AG04450 (cell line): ENCODE results near the gene DBNDD1. TPM values are rescaled to one million over a fixed set of nuclear protein-coding genes. Genes with fewer than 3 reads are reported as not detected.

Experiments used
- CTCF ChIA-PET: fragments of 300-600, 350-600 bp; formaldehyde crosslinking; extraction: SDS; loops from one replicate; lab custom pipeline; 2022; ENCODE audit warnings: antibody characterized with exemption, inconsistent platforms; lab: Charles Lee
- POLR2A ChIA-PET: fragments of 350-600 bp; formaldehyde crosslinking; extraction: SDS; loops from one replicate; lab custom pipeline; 2021; ENCODE audit warnings: antibody characterized with exemption, inconsistent platforms; lab: Yijun Ruan, JAX
- DNase-seq: peaks from one replicate; pipeline ENCODE4 v3.0.0-alpha.2; 2011; ENCODE audit warnings: low read depth, low spot score
- H3K27ac ChIP-seq: one replicate; pipeline ENCODE4 v1.5.1; 2012; ENCODE audit warnings: low read depth, low read length, control low read depth
- H3K27me3 ChIP-seq: one replicate; pipeline ENCODE4 v1.6.0; 2012; ENCODE audit warnings: low read length; ENCODE audit not compliant: control insufficient read depth, insufficient read depth
- H3K4me3 ChIP-seq: 2 replicates; pipeline ENCODE4 v1.5.1; 2011; ENCODE audit warnings: mild to moderate bottlenecking, low read depth, low read length, control low read depth
- H3K9me3 ChIP-seq: 2 replicates; pipeline ENCODE4 v1.5.1; 2012; ENCODE audit warnings: low read length; ENCODE audit not compliant: control insufficient read depth, insufficient read depth
- polyA plus RNA-seq: library from polyadenylated mRNA; depleted of rRNA; stranded (reverse); fragments of >200 nt; gene quantifications from 2 replicates; pipeline ENCODE4 v1.2.3, GENCODE V29; 2011
- TF ChIP-seq, protein P1 (sequence below): IDR thresholded peaks from 2 replicates; pipeline ENCODE4 v1.5.1; 2011; ENCODE audit warnings: low read depth, low read length, control low read depth, inconsistent platforms

Gene DBNDD1
- polyA plus RNA-seq, 1 experiment: 9.2 TPM

DNA sequence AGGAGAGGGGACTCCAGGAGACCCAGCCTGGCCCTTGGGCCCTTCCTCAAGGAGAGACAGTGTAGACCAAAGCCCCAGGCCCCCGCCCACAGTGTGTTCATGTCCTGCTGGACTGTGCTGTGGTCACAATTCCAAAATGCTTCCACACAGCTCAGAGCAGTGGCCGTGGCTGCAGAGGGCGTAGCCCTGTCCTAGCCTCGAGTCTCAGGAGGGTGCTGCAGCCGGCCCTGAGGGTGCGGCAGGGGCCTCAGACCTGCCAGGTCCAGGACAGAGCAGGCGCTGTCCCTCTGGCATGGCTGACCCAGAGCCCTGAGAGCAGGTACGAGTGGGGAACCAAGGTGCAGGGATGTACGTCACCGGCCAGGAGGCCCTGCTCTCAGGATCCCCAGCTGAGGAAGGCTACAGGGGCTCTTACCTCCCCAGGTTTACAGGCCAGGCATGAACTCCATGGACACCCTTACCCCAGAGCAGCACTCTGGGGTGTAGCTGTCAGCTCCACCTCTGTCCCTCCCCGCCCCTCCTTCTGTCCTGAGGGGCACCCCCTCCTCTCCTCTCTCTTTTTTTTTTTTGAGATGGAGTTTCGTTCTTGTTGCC is 7.3 kb downstream of the DBNDD1 start:
- CTCF ChIA-PET: no interaction called here
- Histone ChIP-seq H3K27me3 (no peaks in the 10 kb centered on the region), H3K9me3 (no peaks in the 10 kb centered on the region; the same call in 1 of the 2 replicates), H3K4me3 (no peak overlapping the region), H3K27ac (no peak overlapping the region)
- TF ChIP-seq, protein P1, sequence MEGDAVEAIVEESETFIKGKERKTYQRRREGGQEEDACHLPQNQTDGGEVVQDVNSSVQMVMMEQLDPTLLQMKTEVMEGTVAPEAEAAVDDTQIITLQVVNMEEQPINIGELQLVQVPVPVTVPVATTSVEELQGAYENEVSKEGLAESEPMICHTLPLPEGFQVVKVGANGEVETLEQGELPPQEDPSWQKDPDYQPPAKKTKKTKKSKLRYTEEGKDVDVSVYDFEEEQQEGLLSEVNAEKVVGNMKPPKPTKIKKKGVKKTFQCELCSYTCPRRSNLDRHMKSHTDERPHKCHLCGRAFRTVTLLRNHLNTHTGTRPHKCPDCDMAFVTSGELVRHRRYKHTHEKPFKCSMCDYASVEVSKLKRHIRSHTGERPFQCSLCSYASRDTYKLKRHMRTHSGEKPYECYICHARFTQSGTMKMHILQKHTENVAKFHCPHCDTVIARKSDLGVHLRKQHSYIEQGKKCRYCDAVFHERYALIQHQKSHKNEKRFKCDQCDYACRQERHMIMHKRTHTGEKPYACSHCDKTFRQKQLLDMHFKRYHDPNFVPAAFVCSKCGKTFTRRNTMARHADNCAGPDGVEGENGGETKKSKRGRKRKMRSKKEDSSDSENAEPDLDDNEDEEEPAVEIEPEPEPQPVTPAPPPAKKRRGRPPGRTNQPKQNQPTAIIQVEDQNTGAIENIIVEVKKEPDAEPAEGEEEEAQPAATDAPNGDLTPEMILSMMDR: no peak
- POLR2A ChIA-PET: interaction anchor here (1.3 kb wide), 1 partner anchor 89 kb away, joined by 4 read pairs; no protein-coding TSS in a partner anchor
- DNase-seq: no peak

DNA sequence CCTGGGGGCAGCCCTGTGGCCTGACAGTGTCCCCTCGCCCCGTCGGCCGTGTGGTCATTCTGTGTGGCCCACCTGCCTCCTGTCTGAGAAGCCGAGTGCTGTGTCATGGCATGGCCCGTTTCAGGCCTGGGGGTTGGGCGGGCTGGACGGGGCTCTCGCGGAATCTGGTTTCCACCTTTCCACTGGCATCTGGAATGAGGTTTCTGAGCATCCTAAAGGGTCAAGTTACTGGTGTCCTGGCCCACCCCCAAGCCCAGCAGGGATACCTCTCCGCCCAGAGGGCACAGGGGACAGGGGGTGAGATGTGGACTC is 7.8 kb downstream of the DBNDD1 start:
- TF ChIP-seq, protein P1: no peak
- no peak for DNase-seq
- ChIA-PET CTCF (no interaction called here), POLR2A (interaction anchor here (1.3 kb wide), 1 partner anchor 89 kb away, joined by 4 read pairs; no protein-coding TSS in a partner anchor)
- H3K27me3 ChIP-seq: no peaks in the 10 kb centered on the region
- no peak overlapping the region for H3K4me3 ChIP-seq
- H3K9me3 ChIP-seq: no peaks in the 10 kb centered on the region; the same call in 1 of the 2 replicates
- H3K27ac ChIP-seq: no peak overlapping the region

DNA sequence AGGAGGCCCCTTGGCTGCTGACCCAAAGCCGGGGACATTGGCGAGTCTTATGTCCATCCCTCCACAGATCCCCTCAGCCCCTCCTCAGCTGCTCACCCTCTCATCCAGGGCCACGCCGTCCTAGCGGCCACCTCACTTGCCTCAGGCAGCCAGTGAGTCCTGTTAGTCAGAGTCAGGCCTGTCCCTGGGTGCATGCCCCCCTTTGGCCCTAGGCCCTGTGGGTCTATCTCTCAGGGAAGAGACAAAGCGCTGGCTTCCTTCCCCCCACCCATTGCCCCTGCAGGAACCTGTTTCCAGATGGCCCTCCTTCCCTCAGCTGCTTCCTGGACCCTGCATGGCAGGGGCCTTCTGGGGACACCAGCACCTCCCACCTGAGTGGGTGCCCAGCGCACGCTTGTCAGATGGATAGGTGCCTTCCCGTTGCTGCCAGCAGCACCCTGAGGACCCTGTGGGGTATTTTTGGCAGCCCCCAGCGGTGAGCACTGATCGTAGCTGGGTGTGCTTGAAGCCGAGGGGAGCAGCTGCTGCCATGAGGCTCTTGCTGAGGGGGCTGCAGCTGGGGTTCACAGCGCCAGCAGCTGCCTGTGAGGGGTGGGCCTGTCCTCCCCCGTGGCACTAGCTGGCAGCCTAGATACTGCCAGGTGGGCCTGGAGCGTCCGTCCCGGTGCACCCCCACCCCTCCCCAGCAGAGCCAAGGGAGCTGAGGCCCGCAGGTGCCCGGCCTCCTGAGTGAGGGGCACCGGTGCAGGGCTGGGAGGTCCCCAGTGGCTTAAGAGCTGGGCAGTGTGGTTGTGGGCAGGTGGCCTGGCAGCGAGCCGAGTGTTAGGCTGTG is 8.4 kb downstream of the DBNDD1 start:
- Histone ChIP-seq H3K27me3 (no peaks in the 10 kb centered on the region), H3K4me3 (no peak overlapping the region), H3K27ac (no peak overlapping the region), H3K9me3 (no peaks in the 10 kb centered on the region; the same call in 1 of the 2 replicates)
- CTCF ChIA-PET: no interaction called here
- POLR2A ChIA-PET: no interaction called here
- no peak for DNase-seq
- TF ChIP-seq, protein P1: no peak

GRCh38 chr16:90009172-90009899 is 9.9 kb downstream of the DBNDD1 start:
- ChIA-PET POLR2A (no interaction called here), CTCF (no interaction called here)
- DNase-seq: no peak

More at GRCh38 chr16:90009172-90009899, 9.9 kb downstream of the DBNDD1 start:
- Histone ChIP-seq H3K27me3 (no peaks in the 10 kb centered on the region), H3K27ac (no peak overlapping the region), H3K4me3 (no peak overlapping the region), H3K9me3 (no peaks in the 10 kb centered on the region; the same call in 1 of the 2 replicates)
- TF ChIP-seq, protein P1: no peak
